Neural progenitor cell (in vitro differentiated cells): ENCODE measurements around the gene FSTL5.

Experiments
- EZH2 ChIP-seq: fragments of 200-600 bp; sonication (generic); IDR thresholded peaks from 2 replicates; pipeline ENCODE4 v1.6.1; 2017; ENCODE audit warnings: antibody characterized with exemption, mild to moderate bottlenecking, moderate library complexity
- EZH2phosphoT487 ChIP-seq: fragments of 200-600 bp; sonication (generic); IDR thresholded peaks from 2 replicates; pipeline ENCODE4 v1.6.1; 2017; ENCODE audit warnings: antibody characterized with exemption
- TF ChIP-seq, protein P1 (sequence below): fragments of 200-600 bp; sonication (generic); IDR thresholded peaks from 2 replicates; pipeline ENCODE4 v1.5.1; 2017; ENCODE audit warnings: antibody characterized with exemption, mild to moderate bottlenecking

DNA sequence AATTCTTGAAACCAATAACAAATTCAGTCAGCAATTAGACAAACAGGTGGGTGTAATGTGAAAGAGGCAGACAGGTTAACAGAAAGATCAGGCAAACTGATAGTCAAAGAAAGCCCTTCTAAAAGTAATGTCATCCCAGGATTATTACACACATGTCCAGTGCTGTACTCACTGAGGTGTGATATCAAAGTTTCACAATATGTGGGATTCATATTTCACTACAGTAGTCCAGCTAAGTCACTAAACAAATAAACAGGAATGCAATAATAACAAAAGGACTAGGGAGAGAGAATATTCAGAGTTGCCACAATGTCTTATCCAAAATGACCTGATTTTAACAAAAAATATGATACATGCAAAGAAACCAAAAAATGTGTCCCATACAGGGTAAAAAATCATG lies 787.5 kb downstream of the FSTL5 start:
- no peak for TF ChIP-seq EZH2
- TF ChIP-seq, protein P1, sequence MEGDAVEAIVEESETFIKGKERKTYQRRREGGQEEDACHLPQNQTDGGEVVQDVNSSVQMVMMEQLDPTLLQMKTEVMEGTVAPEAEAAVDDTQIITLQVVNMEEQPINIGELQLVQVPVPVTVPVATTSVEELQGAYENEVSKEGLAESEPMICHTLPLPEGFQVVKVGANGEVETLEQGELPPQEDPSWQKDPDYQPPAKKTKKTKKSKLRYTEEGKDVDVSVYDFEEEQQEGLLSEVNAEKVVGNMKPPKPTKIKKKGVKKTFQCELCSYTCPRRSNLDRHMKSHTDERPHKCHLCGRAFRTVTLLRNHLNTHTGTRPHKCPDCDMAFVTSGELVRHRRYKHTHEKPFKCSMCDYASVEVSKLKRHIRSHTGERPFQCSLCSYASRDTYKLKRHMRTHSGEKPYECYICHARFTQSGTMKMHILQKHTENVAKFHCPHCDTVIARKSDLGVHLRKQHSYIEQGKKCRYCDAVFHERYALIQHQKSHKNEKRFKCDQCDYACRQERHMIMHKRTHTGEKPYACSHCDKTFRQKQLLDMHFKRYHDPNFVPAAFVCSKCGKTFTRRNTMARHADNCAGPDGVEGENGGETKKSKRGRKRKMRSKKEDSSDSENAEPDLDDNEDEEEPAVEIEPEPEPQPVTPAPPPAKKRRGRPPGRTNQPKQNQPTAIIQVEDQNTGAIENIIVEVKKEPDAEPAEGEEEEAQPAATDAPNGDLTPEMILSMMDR: no peak
- TF ChIP-seq EZH2phosphoT487: no peak
